Epithelial cell of esophagus (primary cell): ENCODE data around the gene USO1.

Experiments used
- DNase-seq: peaks from one replicate; pipeline ENCODE4 v3.0.0; 2010; ENCODE audit warnings: low read depth
- H3K4me3 ChIP-seq: 2 replicates; pipeline ENCODE4 v1.5.1; 2011; ENCODE audit warnings: mild to moderate bottlenecking, low read length, control low read depth
- CTCF ChIP-seq: IDR thresholded peaks from 2 replicates; pipeline ENCODE4 v1.5.1; 2011; ENCODE audit warnings: low read depth, mild to moderate bottlenecking, low read length, control low read depth, inconsistent platforms; ENCODE audit not compliant: insufficient read depth; ENCODE audit errors: missing control alignments

The USO1 gene

GRCh38 chr4:75724066-75724866, at the start of gene USO1:
USO1 (plus strand) TSS chr4:75724577; CDS start chr4:75724820, 243 bp downstream.
- H3K4me3 ChIP-seq = peak within 1 kb of the TSS; percentile 98
- peak; percentile 100 for DNase-seq
- TF ChIP-seq CTCF = peak; percentile 93

GRCh38 chr4:75675004-75675531, 49.3 kb upstream of the USO1 start:
- DNase-seq = peak; percentile 69
- TF ChIP-seq CTCF = no peak
- no peak overlapping the region for H3K4me3 ChIP-seq

- no peak for DNase-seq
- no peak for TF ChIP-seq CTCF
- H3K4me3 ChIP-seq = no peak overlapping the region
These were observed 45.9 kb upstream of the USO1 start for GRCh38 chr4:75678473-75678872.

GRCh38 chr4:75678965-75679364, 45.4 kb upstream of the USO1 start:
- DNase-seq = no peak
- H3K4me3 ChIP-seq = no peak overlapping the region
- TF ChIP-seq CTCF = no peak

GRCh38 chr4:75679876-75680575, 44.4 kb upstream of the USO1 start:
- no peak overlapping the region for H3K4me3 ChIP-seq
- no peak for DNase-seq
- TF ChIP-seq CTCF = no peak

GRCh38 chr4:75683482-75684155, 40.8 kb upstream of the USO1 start:
- peak; percentile 10 for DNase-seq
- no peak overlapping the region for H3K4me3 ChIP-seq
- no peak for TF ChIP-seq CTCF
